A549 (cell line): ENCODE measurements around the gene ACSBG1. TPM values are rescaled to one million over a fixed set of nuclear protein-coding genes. Genes with fewer than 3 reads are reported as not detected.

ENCODE experiments used
- ATAC-seq, 2 experiments: fragments of 200-7000 bp in 1 of 2; fragments of >200 bp in 1 of 2; cut with Nextera tagmentation in 1 of 2; cut with Tn5 transposase in 1 of 2; 3 replicates each; pipeline versions ENCODE4 v1.8.0 to v1.9.1; 2018 to 2020; ENCODE audit warnings: mild to moderate bottlenecking in 1 of 2, moderate library complexity in 1 of 2
- CTCF ChIA-PET: fragments of 300-600 bp; sonication (Branson Sonifier 250); formaldehyde crosslinking; extraction: SDS; loops from one replicate; lab custom pipeline; 2021; ENCODE audit warnings: antibody characterized with exemption, inconsistent platforms; lab: Yijun Ruan, JAX
- POLR2A ChIA-PET: fragments of 350-600 bp; formaldehyde crosslinking; extraction: SDS; loops from one replicate; lab custom pipeline; 2021; ENCODE audit warnings: antibody characterized with exemption, inconsistent platforms; lab: Yijun Ruan, JAX
- DNase-seq, 2 experiments: peaks; one replicate each; pipeline versions ENCODE4 v3.0.0 to v3.0.0-alpha.2; 2011 to 2016; ENCODE audit warnings: low read depth in 1 of 2, low spot score in 1 of 2
- FAIRE-seq: peaks from 2 replicates; lab custom pipeline; 2011; peaks lifted over from hg19 to GRCh38; lab: Jason Lieb, UNC
- H3K27ac ChIP-seq, 2 experiments: fragments of >200 bp; sonication (Bioruptor Twin); formaldehyde crosslinking; 3 replicates each; pipeline ENCODE4 v1.5.1; 2016 to 2017
- H3K4me1 ChIP-seq: fragments of >200 bp; sonication (Bioruptor Twin); formaldehyde crosslinking; 3 replicates; pipeline ENCODE4 v1.6.1; 2016
- H3K4me2 ChIP-seq: fragments of >200 bp; sonication (Bioruptor Twin); formaldehyde crosslinking; 3 replicates; pipeline ENCODE4 v1.6.1; 2016
- H3K4me3 ChIP-seq: fragments of >200 bp; sonication (Bioruptor Twin); formaldehyde crosslinking; 3 replicates; pipeline ENCODE4 v1.5.1; 2016
- H3K9me3 ChIP-seq: fragments of >200 bp; sonication (Bioruptor Twin); formaldehyde crosslinking; 3 replicates; pipeline ENCODE4 v1.6.1; 2016
- BHLHE40 ChIP-seq: IDR thresholded peaks from 2 replicates; pipeline ENCODE4 v1.6.1; 2012; ENCODE audit warnings: low read depth, low read length, inconsistent platforms
- CBX8 ChIP-seq: fragments of 200-600 bp; sonication (generic); IDR thresholded peaks from 2 replicates; pipeline ENCODE4 v1.6.1; 2016
- CEBPB ChIP-seq, 2 experiments: fragments of >200 bp in 1 of 2; sonication (Bioruptor Twin) in 1 of 2; formaldehyde crosslinking in 1 of 2; IDR thresholded peaks; 2 replicates each; pipeline ENCODE4 v1.6.1; 2012 to 2016
- EHMT2 ChIP-seq: fragments of 200-600 bp; sonication (generic); IDR thresholded peaks from 2 replicates; pipeline ENCODE4 v1.6.1; 2016; ENCODE audit warnings: antibody characterized with exemption, low read depth, mild to moderate bottlenecking, moderate library complexity
- EP300 ChIP-seq, 2 experiments: fragments of >200 bp; sonication (Bioruptor Twin); formaldehyde crosslinking; IDR thresholded peaks; 2 replicates in 1 of 2; 3 replicates in 1 of 2; pipeline ENCODE4 v1.6.1; 2016 to 2017
- ESRRA ChIP-seq: fragments of 150-350 bp; IDR thresholded peaks from 2 replicates; pipeline ENCODE4 v1.6.1; 2014; ENCODE audit warnings: mild to moderate bottlenecking, low read length, borderline replicate concordance
- FOSL2 ChIP-seq, 2 experiments: fragments of 450-650 bp in 1 of 2; fragments of >200 bp in 1 of 2; sonication (Bioruptor Twin) in 1 of 2; formaldehyde crosslinking; IDR thresholded peaks; 2 replicates each; pipeline versions ENCODE4 v1.5.0 to v1.6.1; 2016 to 2020; ENCODE audit warnings: mild to moderate bottlenecking in 1 of 2, moderate library complexity in 1 of 2
- FOXS1 ChIP-seq: fragments of 250-450 bp; sonication (Bioruptor Pico); IDR thresholded peaks from 2 replicates; pipeline ENCODE4 v1.5.0; 2020; ENCODE audit warnings: mild to moderate bottlenecking, moderate library complexity
- GATA3 ChIP-seq: IDR thresholded peaks from 2 replicates; pipeline ENCODE4 v1.6.1; 2012; ENCODE audit warnings: borderline replicate concordance
- HDAC2 ChIP-seq: fragments of 200-600 bp; sonication (generic); IDR thresholded peaks from 2 replicates; pipeline ENCODE4 v1.6.1; 2016
- HEYL ChIP-seq: fragments of 250-450 bp; sonication (Bioruptor Pico); IDR thresholded peaks from 2 replicates; pipeline ENCODE4 v1.8.0; 2021; ENCODE audit warnings: mild to moderate bottlenecking, moderate library complexity
- HOXA7 ChIP-seq: fragments of 250-450 bp; sonication (Bioruptor Pico); IDR thresholded peaks from 2 replicates; pipeline ENCODE4 v1.5.0; 2020; ENCODE audit warnings: mild to moderate bottlenecking, moderate library complexity
- HOXB13 ChIP-seq: fragments of 250-450 bp; sonication (Bioruptor Pico); IDR thresholded peaks from 2 replicates; pipeline ENCODE4 v1.5.0; 2020; ENCODE audit warnings: low read depth, mild to moderate bottlenecking, moderate library complexity
- JUN ChIP-seq, 2 experiments: fragments of >200 bp; sonication (Bioruptor Twin); formaldehyde crosslinking; IDR thresholded peaks; 2 replicates in 1 of 2; 3 replicates in 1 of 2; pipeline ENCODE4 v1.6.1; 2016 to 2017
- KDM1A ChIP-seq: fragments of 200-600 bp; sonication (generic); IDR thresholded peaks from 2 replicates; pipeline ENCODE4 v1.6.1; 2016; ENCODE audit warnings: low read depth, mild to moderate bottlenecking
- MAZ ChIP-seq: fragments of 150-350 bp; IDR thresholded peaks from 2 replicates; pipeline ENCODE4 v1.6.1; 2014; ENCODE audit warnings: antibody characterized with exemption, low read depth, low read length, borderline replicate concordance
- NR3C1 ChIP-seq: fragments of >200 bp; sonication (Bioruptor Twin); formaldehyde crosslinking; IDR thresholded peaks from 3 replicates; pipeline ENCODE4 v1.6.1; 2017
- POLR2A ChIP-seq: IDR thresholded peaks from 2 replicates; pipeline ENCODE4 v1.6.1; 2012; ENCODE audit warnings: mild to moderate bottlenecking, low read length
- RAD21 ChIP-seq, 2 experiments: fragments of >200 bp in 1 of 2; sonication (Bioruptor Twin) in 1 of 2; formaldehyde crosslinking in 1 of 2; IDR thresholded peaks in 1 of 2; conservative IDR thresholded peaks in 1 of 2; 2 replicates in 1 of 2; 3 replicates in 1 of 2; pipeline ENCODE4 v1.6.1; 2012 to 2018; ENCODE audit warnings: inconsistent platforms in 1 of 2
- RARB ChIP-seq: fragments of 250-450 bp; sonication (Bioruptor Pico); IDR thresholded peaks from 2 replicates; pipeline ENCODE4 v1.8.0; 2021; ENCODE audit warnings: mild to moderate bottlenecking, moderate library complexity
- RCOR1 ChIP-seq: fragments of 150-350 bp; IDR thresholded peaks from 2 replicates; pipeline ENCODE4 v1.6.1; 2014; ENCODE audit warnings: antibody characterized with exemption, low read length, low read depth
- RNF2 ChIP-seq: fragments of 200-600 bp; sonication (generic); IDR thresholded peaks from 2 replicates; pipeline ENCODE4 v1.6.1; 2016; ENCODE audit warnings: low read depth, mild to moderate bottlenecking, antibody characterized with exemption, moderate library complexity, borderline replicate concordance
- ZC3H11A ChIP-seq: fragments of 450-650 bp; IDR thresholded peaks from 2 replicates; pipeline ENCODE4 v1.6.1; 2014; ENCODE audit warnings: antibody characterized with exemption, mild to moderate bottlenecking
- ZFP36 ChIP-seq: fragments of 450-650 bp; IDR thresholded peaks from 2 replicates; pipeline ENCODE4 v1.6.1; 2014; ENCODE audit warnings: borderline replicate concordance; ENCODE audit not compliant: partially characterized antibody
- ZSCAN20 ChIP-seq: fragments of 250-450 bp; sonication (Bioruptor Pico); IDR thresholded peaks from 2 replicates; pipeline ENCODE4 v1.8.0; 2022; ENCODE audit warnings: mild to moderate bottlenecking, moderate library complexity
- WGBS: methylation state at CpG from one replicate; pipeline ENCODE4 v1.1.6; 2017; ENCODE audit errors: missing lambda C conversion rate; 5-methylcytosine and 5-hydroxymethylcytosine counted together
- polyA plus RNA-seq, 4 experiments: library from polyadenylated mRNA; depleted of rRNA in 3 of 4; stranded (reverse); fragments of >200 nt; fragmentation: RNase III in 1 of 4; extraction: RNeasy Plus Mini Kit Qiagen cat#74134 plus additional on column Dnase treatment in 1 of 4; gene quantifications; 2 replicates in 3 of 4; 3 replicates in 1 of 4; pipeline ENCODE4 v1.2.3, GENCODE V29; 2011 to 2017
- TF ChIP-seq, protein P1 (sequence below): fragments of 150-350 bp; IDR thresholded peaks from 2 replicates; pipeline ENCODE4 v1.6.1; 2014; ENCODE audit warnings: low read depth, mild to moderate bottlenecking, low read length
- TF ChIP-seq, protein P2 (sequence below): fragments of >200 bp; sonication (Bioruptor Twin); formaldehyde crosslinking; IDR thresholded peaks from 2 replicates; pipeline ENCODE4 v1.6.1; 2016
- TF ChIP-seq, protein P3 (sequence below): IDR thresholded peaks from 2 replicates; pipeline ENCODE4 v1.6.1; 2012
- TF ChIP-seq, protein P4 (sequence below): fragments of 450-650 bp; IDR thresholded peaks from 2 replicates; pipeline ENCODE4 v1.6.1; 2014; ENCODE audit warnings: antibody characterized with exemption

The ACSBG1 gene
- polyA plus RNA-seq, 2 of the 4 experiments (the other 2 are of a cell fraction): 0.15 to 0.21 TPM

DNA sequence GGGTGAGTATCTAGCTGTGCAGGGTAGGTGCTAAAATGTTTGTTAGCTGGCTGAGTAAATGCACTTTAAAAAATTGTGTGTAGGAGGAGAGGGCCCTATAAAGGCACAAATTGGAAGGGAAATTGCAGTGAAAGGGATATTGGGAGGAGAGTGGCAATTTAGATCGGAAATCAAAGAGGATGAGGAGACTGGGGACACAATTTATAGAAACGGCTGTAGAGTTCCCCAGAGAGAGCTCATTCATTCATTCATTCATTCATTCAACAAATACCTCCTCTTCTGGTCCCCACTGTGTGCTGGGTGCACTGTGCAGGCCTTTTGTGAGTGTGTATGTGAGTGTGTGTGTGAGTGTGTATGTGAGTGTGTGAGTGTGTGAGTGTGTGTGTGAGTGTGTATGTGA, 32.4 kb upstream of the ACSBG1 start:
- POLR2A ChIA-PET: interaction anchor here (1.5 kb wide), 1 partner anchor 33 kb away, joined by 5 read pairs; the partner anchor contains the start of gene SKIC8
- 49% methylated on average over 2 of the region's 2 CpGs for WGBS
- no peaks in the 10 kb centered on the region for H3K9me3 ChIP-seq
- no peak for FAIRE-seq
- no peak for DNase-seq
- CTCF ChIA-PET: interaction anchor here (0.5 to 1.7 kb wide), 4 partner anchors 12 to 214 kb away, joined by 3 to 6 read pairs (median 4); no protein-coding TSS in a partner anchor
- no peak overlapping the region for H3K27ac ChIP-seq
- ATAC-seq: no peak
- no peaks in the 10 kb centered on the region for H3K4me1 ChIP-seq
- H3K4me2 ChIP-seq: no peak overlapping the region
- H3K4me3 ChIP-seq: no peak overlapping the region
- no peak for TF ChIP-seq CBX8
- TF ChIP-seq POLR2A: no peak
- TF ChIP-seq RNF2: no peak
- TF ChIP-seq CEBPB (IDR thresholded peaks at IDR 0.05): no peak
- no peak for TF ChIP-seq GATA3
- TF ChIP-seq KDM1A: no peak
- TF ChIP-seq ZC3H11A: no peak
- TF ChIP-seq ZSCAN20 (CRISPR knock-in tag): no peak
- no peak for TF ChIP-seq MAZ
- TF ChIP-seq RARB (CRISPR knock-in tag): no peak
- TF ChIP-seq RCOR1: no peak
- TF ChIP-seq ZFP36: no peak
- TF ChIP-seq FOXS1 (CRISPR knock-in tag): no peak
- no peak for TF ChIP-seq ESRRA
- TF ChIP-seq EHMT2: no peak
- no peak for TF ChIP-seq HOXA7 (CRISPR knock-in tag)
- TF ChIP-seq, protein P1, sequence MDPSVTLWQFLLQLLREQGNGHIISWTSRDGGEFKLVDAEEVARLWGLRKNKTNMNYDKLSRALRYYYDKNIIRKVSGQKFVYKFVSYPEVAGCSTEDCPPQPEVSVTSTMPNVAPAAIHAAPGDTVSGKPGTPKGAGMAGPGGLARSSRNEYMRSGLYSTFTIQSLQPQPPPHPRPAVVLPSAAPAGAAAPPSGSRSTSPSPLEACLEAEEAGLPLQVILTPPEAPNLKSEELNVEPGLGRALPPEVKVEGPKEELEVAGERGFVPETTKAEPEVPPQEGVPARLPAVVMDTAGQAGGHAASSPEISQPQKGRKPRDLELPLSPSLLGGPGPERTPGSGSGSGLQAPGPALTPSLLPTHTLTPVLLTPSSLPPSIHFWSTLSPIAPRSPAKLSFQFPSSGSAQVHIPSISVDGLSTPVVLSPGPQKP: no peak
- no peak for TF ChIP-seq JUN (IDR thresholded peaks at IDR 0.05)
- no peak for TF ChIP-seq HOXB13

DNA sequence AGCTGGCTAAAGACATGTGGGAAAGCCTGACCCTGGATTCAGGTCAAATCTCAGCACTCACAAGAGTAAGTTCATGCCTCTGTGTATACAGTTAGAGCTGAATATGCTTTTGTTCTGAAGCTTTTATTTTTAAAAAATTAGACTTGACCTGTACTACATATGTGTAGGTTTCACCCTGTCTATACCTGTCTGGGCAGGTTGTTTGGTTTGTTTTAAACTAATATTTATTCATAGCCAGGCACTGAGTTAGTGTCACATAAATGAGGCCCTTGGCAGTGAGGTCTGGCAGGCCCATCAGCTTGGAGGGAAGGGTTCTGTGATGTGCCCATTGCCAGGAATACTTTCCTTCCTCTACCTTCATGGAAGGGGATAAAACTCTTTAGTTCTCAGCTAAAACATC, 31.9 kb upstream of the ACSBG1 start:
- CTCF ChIA-PET: interaction anchor here (0.5 to 1.7 kb wide), 7 partner anchors 13 to 215 kb away, joined by 3 to 6 read pairs (median 5); partner anchors contain the start of gene CIB2
- Histone ChIP-seq H3K27ac (no peak overlapping the region), H3K4me1 (no peaks in the 10 kb centered on the region), H3K4me3 (no peak overlapping the region), H3K9me3 (no peaks in the 10 kb centered on the region), H3K4me2 (no peak overlapping the region)
- DNase-seq (no peak), ATAC-seq (no peak; a peak in 1 of 6 replicates), FAIRE-seq (no peak)
- POLR2A ChIA-PET: interaction anchor here (1.5 kb wide), 1 partner anchor 33 kb away, joined by 5 read pairs; the partner anchor contains the start of gene SKIC8
- no peak for TF ChIP-seq GATA3
- no peak for TF ChIP-seq HOXA7 (CRISPR knock-in tag)
- no peak for TF ChIP-seq ZSCAN20 (CRISPR knock-in tag)
- TF ChIP-seq KDM1A: no peak
- TF ChIP-seq POLR2A: no peak
- TF ChIP-seq BHLHE40: no peak
- no peak for TF ChIP-seq HDAC2
- TF ChIP-seq RAD21 (conservative IDR thresholded peaks at IDR 0.05 in 1 of 2, IDR thresholded peaks at IDR 0.05 in 1 of 2): no peak
- no peak for TF ChIP-seq FOSL2 (IDR thresholded peaks at IDR 0.05)
- TF ChIP-seq FOSL2 (CRISPR knock-in tag; IDR thresholded peaks at IDR 0.05): no peak
- TF ChIP-seq RNF2: no peak
- no peak for TF ChIP-seq EHMT2
- TF ChIP-seq, protein P2, sequence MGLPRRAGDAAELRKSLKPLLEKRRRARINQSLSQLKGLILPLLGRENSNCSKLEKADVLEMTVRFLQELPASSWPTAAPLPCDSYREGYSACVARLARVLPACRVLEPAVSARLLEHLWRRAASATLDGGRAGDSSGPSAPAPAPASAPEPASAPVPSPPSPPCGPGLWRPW: no peak
- no peak for TF ChIP-seq NR3C1
- TF ChIP-seq ZC3H11A: no peak
- TF ChIP-seq, protein P3, sequence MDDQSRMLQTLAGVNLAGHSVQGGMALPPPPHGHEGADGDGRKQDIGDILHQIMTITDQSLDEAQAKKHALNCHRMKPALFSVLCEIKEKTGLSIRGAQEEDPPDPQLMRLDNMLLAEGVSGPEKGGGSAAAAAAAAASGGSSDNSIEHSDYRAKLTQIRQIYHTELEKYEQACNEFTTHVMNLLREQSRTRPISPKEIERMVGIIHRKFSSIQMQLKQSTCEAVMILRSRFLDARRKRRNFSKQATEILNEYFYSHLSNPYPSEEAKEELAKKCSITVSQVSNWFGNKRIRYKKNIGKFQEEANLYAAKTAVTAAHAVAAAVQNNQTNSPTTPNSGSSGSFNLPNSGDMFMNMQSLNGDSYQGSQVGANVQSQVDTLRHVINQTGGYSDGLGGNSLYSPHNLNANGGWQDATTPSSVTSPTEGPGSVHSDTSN: no peak
- TF ChIP-seq HEYL: no peak
- no peak for TF ChIP-seq EP300 (IDR thresholded peaks at IDR 0.05)
- no peak for TF ChIP-seq ESRRA
- TF ChIP-seq, protein P4, sequence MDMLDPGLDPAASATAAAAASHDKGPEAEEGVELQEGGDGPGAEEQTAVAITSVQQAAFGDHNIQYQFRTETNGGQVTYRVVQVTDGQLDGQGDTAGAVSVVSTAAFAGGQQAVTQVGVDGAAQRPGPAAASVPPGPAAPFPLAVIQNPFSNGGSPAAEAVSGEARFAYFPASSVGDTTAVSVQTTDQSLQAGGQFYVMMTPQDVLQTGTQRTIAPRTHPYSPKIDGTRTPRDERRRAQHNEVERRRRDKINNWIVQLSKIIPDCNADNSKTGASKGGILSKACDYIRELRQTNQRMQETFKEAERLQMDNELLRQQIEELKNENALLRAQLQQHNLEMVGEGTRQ: no peak
